Measurements from ENCODE around the gene CALCB. TPM values are rescaled to one million over a fixed set of nuclear protein-coding genes. Genes with fewer than 3 reads are reported as not detected.

CALCB gene
- polyA plus RNA-seq, 3 donors, result 2.7 to 3.4 (median 2.8) TPM

- no peak for DNase-seq (ENCODE audit: low read depth in 3 of 3, low spot score in 2 of 3)
These were observed 41.4 kb downstream of the CALCB start, which contains the start of gene INSC for GRCh38 chr11:15114501-15115475. TSS of gene INSC (plus strand) at chr11:15114923. CDS start at chr11:15149175, 34,252 bp downstream.

DNA sequence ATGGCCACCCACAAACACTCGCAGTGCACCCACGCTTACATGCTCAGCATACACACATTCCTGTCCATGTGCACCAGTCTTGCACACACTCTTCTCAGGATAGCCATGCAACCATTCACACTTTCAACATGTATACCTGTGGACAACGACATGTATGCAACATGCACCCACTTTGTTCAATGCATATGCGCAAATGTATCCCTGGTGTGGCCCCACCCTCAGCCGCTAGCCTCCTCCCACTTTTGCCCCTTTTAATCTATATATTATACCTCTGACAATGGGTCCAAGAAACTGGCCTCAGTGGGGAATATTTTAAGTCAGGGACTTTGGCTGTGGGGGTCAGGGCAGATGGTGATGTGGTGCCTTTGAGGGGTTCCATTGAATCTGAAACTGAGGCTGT is 42.3 kb downstream of the CALCB start:
- DNase-seq (ENCODE audit: low read depth in 3 of 3, low spot score in 2 of 3), result no peak

GRCh38 chr11:15117751-15118150 is 44.4 kb downstream of the CALCB start:
- DNase-seq (ENCODE audit: low read depth in 3 of 3, low spot score in 2 of 3), result no peak

DNA sequence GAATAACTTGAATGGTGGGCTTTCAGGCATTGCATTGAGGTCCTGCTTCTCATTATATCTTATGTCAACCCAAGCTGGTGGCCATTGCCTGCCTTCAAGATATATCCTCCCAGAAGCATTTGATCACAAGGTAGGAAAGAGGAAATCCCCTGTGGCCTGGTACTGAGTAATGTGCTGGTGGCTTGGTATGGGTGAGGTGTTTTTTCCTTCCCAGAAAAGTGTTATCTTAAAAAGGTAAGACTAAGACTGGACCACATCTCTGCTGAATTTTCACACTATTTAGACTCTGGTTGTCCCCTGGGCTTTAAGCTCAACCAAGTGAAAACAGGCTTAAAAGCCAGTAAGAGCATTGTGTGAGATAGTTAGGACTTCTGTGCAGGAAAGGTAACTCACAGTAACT is 45.0 kb downstream of the CALCB start:
- no peak for DNase-seq (ENCODE audit: low read depth in 3 of 3, low spot score in 2 of 3)

DNA sequence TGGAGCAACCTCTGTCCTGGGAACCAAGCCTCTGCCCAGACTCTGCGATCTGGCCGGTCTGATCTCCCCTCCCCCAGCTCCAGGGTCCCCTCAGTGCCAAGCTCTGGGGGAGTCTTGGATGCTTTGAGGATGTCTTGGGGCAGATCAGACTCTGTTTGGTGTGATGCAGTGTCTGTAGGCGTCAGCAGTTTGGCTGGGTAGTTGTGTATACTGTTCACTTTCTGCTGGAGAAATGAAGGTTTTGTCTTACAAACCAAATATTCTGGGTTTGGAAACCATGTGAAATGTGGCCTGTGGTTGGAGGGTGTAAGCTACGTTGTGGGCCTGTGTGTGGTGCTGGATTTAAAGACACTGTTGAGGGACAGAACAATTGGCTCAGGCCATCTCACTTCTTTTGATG is 46.0 kb downstream of the CALCB start:
- DNase-seq (ENCODE audit: low read depth in 3 of 3, low spot score in 2 of 3), result no peak

GRCh38 chr11:15119826-15120225 is 46.4 kb downstream of the CALCB start:
- DNase-seq (ENCODE audit: low read depth in 3 of 3, low spot score in 2 of 3), result no peak

GRCh38 chr11:15123849-15124248 is 50.5 kb downstream of the CALCB start:
- no peak for DNase-seq (ENCODE audit: low read depth in 3 of 3, low spot score in 2 of 3)

- no peak for DNase-seq (ENCODE audit: low read depth in 3 of 3, low spot score in 2 of 3)
These were observed 51.1 kb downstream of the CALCB start for GRCh38 chr11:15124528-15124927.

DNA sequence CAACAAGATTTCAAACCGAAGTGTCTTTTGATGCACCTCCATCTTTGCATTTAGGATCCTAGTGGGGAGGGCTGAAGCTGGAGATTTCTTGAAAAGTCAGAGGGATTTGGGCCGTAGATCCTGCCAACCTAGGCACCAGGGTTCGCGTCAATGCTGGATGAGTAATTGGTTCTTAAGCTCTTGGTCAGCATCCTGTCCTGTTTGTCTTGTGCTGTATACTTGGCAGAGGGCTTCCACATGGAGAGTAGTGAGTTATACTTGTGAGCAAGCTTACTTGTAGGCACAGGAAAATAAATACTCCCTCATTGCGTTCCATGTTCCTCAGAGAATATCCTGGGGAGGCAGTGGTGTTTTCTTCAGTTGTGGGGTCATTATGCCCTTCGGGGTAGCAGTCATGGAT is 53.9 kb downstream of the CALCB start:
- DNase-seq (ENCODE audit: low read depth in 3 of 3, low spot score in 2 of 3), result no peak

Other genes starting within 250 kb of the CALCB start
- gene CYP2R1, start 181.4 kb upstream of the CALCB start, polyA plus RNA-seq (ENCODE audit: insufficient read length in 3 of 3), result 10 to 100 TPM; 20.1 to 28.6 (median 24.3) TPM
- gene CALCA, start 101.2 kb upstream of the CALCB start, polyA plus RNA-seq (ENCODE audit: insufficient read length in 3 of 3), result 10 to 100 TPM in 2 of 3 donors, 1 to 10 TPM in 1; 9.7 to 14.4 (median 11.1) TPM
- gene INSC, start 41.3 kb downstream of the CALCB start, polyA plus RNA-seq (ENCODE audit: insufficient read length in 3 of 3), result under 1 TPM; 0.67 to 0.86 (median 0.71) TPM